PFSK-1 (cell line): ENCODE data around the gene RNF121.

Source experiments
- POLR2AphosphoS5 ChIP-seq: IDR thresholded peaks from 2 replicates; pipeline ENCODE4 v1.6.1; 2012; ENCODE audit warnings: low read depth, mild to moderate bottlenecking, control low read depth, low read length, moderate library complexity
- SIN3A ChIP-seq: IDR thresholded peaks from 2 replicates; pipeline ENCODE4 v1.6.1; 2012; ENCODE audit warnings: mild to moderate bottlenecking, low read length, moderate library complexity, borderline replicate concordance; ENCODE audit not compliant: insufficient read depth
- TAF1 ChIP-seq: IDR thresholded peaks from 2 replicates; pipeline ENCODE4 v1.6.1; 2012; ENCODE audit warnings: low read length, control low read depth, borderline replicate concordance; ENCODE audit not compliant: insufficient read depth

DNA sequence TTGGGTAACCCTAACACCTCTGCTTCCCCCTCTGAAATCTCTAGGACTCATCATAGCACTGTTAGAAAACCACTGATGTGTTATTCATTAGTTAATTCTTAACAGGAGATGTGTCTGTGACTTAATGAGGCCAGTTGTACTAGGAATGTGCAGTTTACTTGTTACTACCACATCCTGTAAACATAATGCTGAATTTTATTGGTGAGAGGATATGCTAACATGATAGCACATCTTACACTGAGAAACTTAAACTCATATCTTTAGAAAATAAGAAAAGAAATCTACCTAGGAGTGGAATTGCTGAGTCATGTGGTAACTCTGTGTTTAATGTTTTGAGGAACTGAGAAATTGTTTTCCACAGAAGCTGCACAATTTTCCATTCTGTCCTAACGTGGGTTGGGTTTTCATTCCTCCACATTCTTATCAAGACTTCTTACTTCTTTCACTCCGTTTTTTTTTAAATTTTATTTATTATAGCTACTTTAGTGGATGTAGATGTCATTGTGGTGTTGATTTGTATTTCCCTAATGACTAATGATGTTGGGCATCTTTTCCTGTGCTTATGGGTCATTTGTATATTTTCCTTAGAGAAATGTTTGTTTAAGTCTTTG lies 33.7 kb downstream of the RNF121 start:
- TF ChIP-seq POLR2AphosphoS5: no peak
- TF ChIP-seq TAF1: no peak
- TF ChIP-seq SIN3A: no peak
